K562 (cell line): ENCODE data around the gene GPRIN3. TPM values are rescaled to one million over a fixed set of nuclear protein-coding genes. Genes with fewer than 3 reads are reported as not detected.

Experiments used
- ATAC-seq: fragments of 200-7000 bp; cut with Tn5 transposase; 3 replicates; pipeline ENCODE4 v1.9.1; 2020; ENCODE audit warnings: moderate library complexity
- BruUV-seq: library from RNA; stranded (reverse); fragments of 400-500 nt; replicated peaks from 2 replicates; lab custom pipeline; 2021; lab: Mats Ljungman, UMichigan
- CTCF ChIA-PET: fragments of 300-600 bp; formaldehyde crosslinking; extraction: SDS; loops from one replicate; lab custom pipeline; 2021; ENCODE audit warnings: low intra/inter-chr PET ratio; lab: Yijun Ruan, JAX
- POLR2A ChIA-PET: fragments of 300-600, 350-650 bp; sonication (Branson Sonifier 250); formaldehyde crosslinking; extraction: SDS; loops from one replicate; lab custom pipeline; 2021; ENCODE audit warnings: antibody characterized with exemption, inconsistent platforms; lab: Yijun Ruan, JAX
- DNase-seq, 4 experiments: peaks; one replicate each; pipeline versions ENCODE4 v3.0.0 to v3.0.0-alpha.2; 2011 to 2018; ENCODE audit warnings: low spot score in 3 of 4, mixed read lengths in 3 of 4; ENCODE audit errors: extremely low read depth in 1 of 4
- FAIRE-seq: peaks from 2 replicates; lab custom pipeline; 2011; peaks lifted over from hg19 to GRCh38; lab: Jason Lieb, UNC
- H2AFZ ChIP-seq: 2 replicates; pipeline ENCODE4 v1.6.0; 2011; ENCODE audit warnings: low read depth, low read length, control low read depth, inconsistent platforms
- H3K27ac ChIP-seq: fragments of 200-600 bp; 3 replicates; pipeline ENCODE4 v1.8.0; 2011; ENCODE audit warnings: low read depth, mild to moderate bottlenecking, control low read depth, inconsistent platforms, low read length, moderate library complexity, mixed read lengths; ENCODE audit errors: extremely low read depth
- H3K27me3 ChIP-seq, 2 experiments: fragments of 300-600 bp in 1 of 2; 2 replicates in 1 of 2; 3 replicates in 1 of 2; pipeline versions ENCODE4 v1.6.0 to v1.8.0; 2011; ENCODE audit warnings: inconsistent platforms in 2 of 2, low read length in 2 of 2, mild to moderate bottlenecking in 1 of 2, mixed read lengths in 1 of 2, moderate library complexity in 1 of 2; ENCODE audit not compliant: control insufficient read depth in 2 of 2, insufficient read depth in 2 of 2
- H3K36me3 ChIP-seq: fragments of 300-600 bp; 3 replicates; pipeline ENCODE4 v1.8.0; 2011; ENCODE audit warnings: mild to moderate bottlenecking, low read length, inconsistent platforms; ENCODE audit not compliant: control insufficient read depth, insufficient read depth
- H3K4me1 ChIP-seq, 2 experiments: fragments of 200-600 bp in 1 of 2; replicated peaks in 1 of 2; 2 replicates in 1 of 2; 3 replicates in 1 of 2; pipeline versions ENCODE4 v1.5.1 to v1.8.0; 2011; ENCODE audit warnings: inconsistent platforms in 2 of 2, low read length in 2 of 2, mild to moderate bottlenecking in 1 of 2, mixed read lengths in 1 of 2, moderate library complexity in 1 of 2; ENCODE audit not compliant: control insufficient read depth in 2 of 2, insufficient read depth in 2 of 2
- H3K4me2 ChIP-seq: 2 replicates; pipeline ENCODE4 v1.6.1; 2011; ENCODE audit warnings: low read length, control low read depth, inconsistent platforms, mixed read lengths; ENCODE audit not compliant: insufficient read depth
- H3K4me3 ChIP-seq: fragments of 200-600 bp; sonication (generic), shearing (Covaris generic); 2 replicates; pipeline ENCODE4 v1.5.1; 2016; ENCODE audit warnings: control low read depth, inconsistent platforms
- H3K79me2 ChIP-seq: fragments of 200-600 bp; 3 replicates; pipeline ENCODE4 v1.8.0; 2011; ENCODE audit warnings: low read length, inconsistent platforms; ENCODE audit not compliant: control insufficient read depth, insufficient read depth
- H3K9ac ChIP-seq, 2 experiments: 2 replicates each; pipeline versions ENCODE4 v1.6.0 to v1.6.1; 2011; ENCODE audit warnings: low read depth in 2 of 2, low read length in 2 of 2, control low read depth in 1 of 2, inconsistent platforms in 1 of 2, mild to moderate bottlenecking in 1 of 2, mixed read lengths in 1 of 2; ENCODE audit not compliant: insufficient read depth in 1 of 2
- H3K9me1 ChIP-seq: one replicate; pipeline ENCODE4 v1.6.0; 2011; ENCODE audit warnings: inconsistent platforms, mild to moderate bottlenecking, low read length, moderate library complexity; ENCODE audit not compliant: control insufficient read depth, insufficient read depth
- H3K9me3 ChIP-seq: replicated peaks from 2 replicates; pipeline ENCODE4 v1.5.1; 2011; ENCODE audit warnings: low read depth, low read length, inconsistent platforms; ENCODE audit not compliant: control insufficient read depth, insufficient read depth
- H4K20me1 ChIP-seq: replicated peaks from 2 replicates; pipeline ENCODE4 v1.6.1; 2011; ENCODE audit warnings: low read length, inconsistent platforms, mixed read lengths; ENCODE audit not compliant: control insufficient read depth, insufficient read depth
- HDAC8 ChIP-seq: fragments of 450-650 bp; IDR thresholded peaks from 2 replicates; pipeline ENCODE4 v1.6.1; 2016; ENCODE audit warnings: mild to moderate bottlenecking, missing genetic modification characterization, moderate library complexity, missing compliant biosample characterization
- PHB ChIP-seq: fragments of 250-450 bp; sonication (Bioruptor Pico); IDR thresholded peaks from 2 replicates; pipeline ENCODE4 v1.5.0; 2021
- RAD51 ChIP-seq: fragments of 450-650 bp; IDR thresholded peaks from 2 replicates; pipeline ENCODE4 v1.7.1; 2016; ENCODE audit warnings: low read depth, mild to moderate bottlenecking, borderline replicate concordance
- XRCC3 ChIP-seq: fragments of 450-650 bp; IDR thresholded peaks from 2 replicates; pipeline ENCODE4 v1.6.1; 2017; ENCODE audit warnings: mild to moderate bottlenecking, moderate library complexity
- ZNF239 ChIP-seq: fragments of 250-450 bp; sonication (Bioruptor Pico); IDR thresholded peaks from 2 replicates; pipeline ENCODE4 v1.4.0; 2020; ENCODE audit warnings: mild to moderate bottlenecking
- WGBS: fragments of 100-300 bp; shearing (Covaris generic); methylation state at CpG from one replicate; pipeline ENCODE4 v1.1.6; 2016; ENCODE audit warnings: low coverage, mixed read lengths; ENCODE audit not compliant: insufficient coverage; ENCODE audit errors: missing lambda C conversion rate; 5-methylcytosine and 5-hydroxymethylcytosine counted together
- in situ Hi-C: fragments of 300-500 bp; cut with MboI; formaldehyde crosslinking; loops from 4 replicates; pipeline ENCODE4 v1.15.0; 2018; ENCODE audit warnings: inconsistent platforms, mixed read lengths
- intact Hi-C: fragments of 100-400 bp; cut with micrococcal nuclease; formaldehyde crosslinking; loops from 2 replicates; pipeline ENCODE4 v1.14.2; 2022
- polyA plus RNA-seq, 8 experiments: library from polyadenylated mRNA; depleted of rRNA in 4 of 8; stranded (reverse) in 5 of 8; unstranded in 3 of 8; fragments of >200 nt; fragmentation: Nextera tagmentation in 2 of 8; fragmentation: Illumina TruSeq in 1 of 8; extraction: Ambion mirVana in 2 of 8; extraction: Trizol in 1 of 8; gene quantifications; 2 replicates each; pipeline versions ENCODE4 v1.2.1 to v1.2.3, GENCODE V29; 2011 to 2014; ENCODE audit warnings: inconsistent platforms in 1 of 8, missing spikeins in 1 of 8
- total RNA-seq, 7 experiments: library from RNA; depleted of rRNA in 6 of 7; stranded (reverse); fragments of >200 nt in 6 of 7; fragmentation: Illumina TruSeq in 2 of 7; extraction: Trizol in 2 of 7; gene quantifications; 2 replicates each; pipeline versions ENCODE4 v1.2.1 to v1.2.3, GENCODE V29; 2011 to 2021; ENCODE audit warnings: low replicate concordance in 1 of 7
- TF ChIP-seq, protein P1 (sequence below): sonication (generic); formaldehyde crosslinking; IDR thresholded peaks from 2 replicates; pipeline ENCODE4 v1.8.0; 2022; ENCODE audit warnings: missing genetic modification reagents, mild to moderate bottlenecking, borderline replicate concordance

GPRIN3 gene
- total and polyA plus RNA-seq, 9 of the 15 experiments (the other 6 are each of a cell fraction or from before 2014, with no cell fraction given) = 0.02 TPM; not detected in 8

GRCh38 chr4:89303814-89304388 is 3.7 kb downstream of the GPRIN3 start:
- H3K4me1 ChIP-seq = peaks cover 0 to 7% of the 10 kb centered on the region in 2 experiments; a peak in 2 of 5 replicates
- H4K20me1 ChIP-seq = no peaks in the 10 kb centered on the region
- H3K4me2 ChIP-seq = no peak overlapping the region
- ATAC-seq (no peak), FAIRE-seq (no peak), DNase-seq (no peak)
- H3K9me1 ChIP-seq = no peaks in the 10 kb centered on the region
- H3K27me3 ChIP-seq = peaks cover 11 to 16% of the 10 kb centered on the region in 2 experiments; a peak in 3 of 5 replicates
- H3K9me3 ChIP-seq = no peaks in the 10 kb centered on the region
- no TSS peak for BruUV-seq
- TF ChIP-seq, protein P1, sequence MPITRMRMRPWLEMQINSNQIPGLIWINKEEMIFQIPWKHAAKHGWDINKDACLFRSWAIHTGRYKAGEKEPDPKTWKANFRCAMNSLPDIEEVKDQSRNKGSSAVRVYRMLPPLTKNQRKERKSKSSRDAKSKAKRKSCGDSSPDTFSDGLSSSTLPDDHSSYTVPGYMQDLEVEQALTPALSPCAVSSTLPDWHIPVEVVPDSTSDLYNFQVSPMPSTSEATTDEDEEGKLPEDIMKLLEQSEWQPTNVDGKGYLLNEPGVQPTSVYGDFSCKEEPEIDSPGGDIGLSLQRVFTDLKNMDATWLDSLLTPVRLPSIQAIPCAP (CRISPR knock-in tag) = no peak
- TF ChIP-seq RAD51 (no peak), ZNF239 (CRISPR knock-in tag) (no peak), PHB (CRISPR knock-in tag) (no peak), HDAC8 (tag) (no peak), XRCC3 (no peak)
- in situ Hi-C loops (no loop called here), intact Hi-C loops (no loop called here)
- H3K79me2 ChIP-seq = no peaks in the 10 kb centered on the region
- no peak overlapping the region for H2AFZ ChIP-seq
- no peak overlapping the region for H3K4me3 ChIP-seq
- ChIA-PET CTCF (no interaction called here), POLR2A (no interaction called here)
- H3K36me3 ChIP-seq = no peaks in the 10 kb centered on the region
- WGBS = 2% methylated on average over 3 of the region's 3 CpGs
- no peak overlapping the region for H3K9ac ChIP-seq
- H3K27ac ChIP-seq = no peak overlapping the region
